Stimulated activated CD8-positive, alpha-beta memory T cell treated with anti-CD3 and anti-CD28 coated beads, Interleukin-7, amount 100 ng/mL, for 48 hours (primary cell): ENCODE data around the gene MRPS24.
"Not testable (repeated sequence)": the region's sequence is repeated elsewhere in the genome, so short reads cannot be mapped to it uniquely, and the experiment has no call there.

Experiments
- DNase-seq, 2 donors: peaks; one replicate each; pipeline ENCODE4 v3.0.0-alpha.2; 2020; ENCODE audit warnings: low read depth in 1 of 2; ENCODE audit errors: extremely low read depth in 1 of 2

Gene MRPS24

GRCh38 chr7:43843296-43843695 is 26.0 kb downstream of the MRPS24 start:
- no peak for DNase-seq

GRCh38 chr7:43838201-43838658 is 31.1 kb downstream of the MRPS24 start:
- DNase-seq, result no peak

- DNase-seq, result peak in 1 of 2 donors; percentile 13
Measured at GRCh38 chr7:43834463-43835251, 34.7 kb downstream of the MRPS24 start.

GRCh38 chr7:43830917-43831316 is 38.4 kb downstream of the MRPS24 start:
- DNase-seq, result not testable (repeated sequence)

GRCh38 chr7:43825391-43825808 is 43.9 kb downstream of the MRPS24 start:
- no peak for DNase-seq

- DNase-seq, result no peak
Measured at GRCh38 chr7:43824963-43825362, 44.4 kb downstream of the MRPS24 start.

GRCh38 chr7:43824513-43824912 is 44.8 kb downstream of the MRPS24 start:
- DNase-seq, result not testable (repeated sequence)

GRCh38 chr7:43823941-43824340 is 45.4 kb downstream of the MRPS24 start:
- DNase-seq, result no peak

- DNase-seq, result not testable (repeated sequence)
Measured at GRCh38 chr7:43823425-43823824, 45.9 kb downstream of the MRPS24 start.
